Stomach (tissue), 4 donors: Measurements from ENCODE around the gene RMC1.

Source experiments
- CTCF ChIP-seq, 7 experiments: fragments of 450-650 bp in 4 of 7; fragments of 200-600 bp in 3 of 7; sonication (generic) in 3 of 7; IDR thresholded peaks; one replicate each; pipeline ENCODE4 v1.5.1; 2016 to 2019; ENCODE audit warnings: antibody characterized with exemption in 7 of 7, control low read depth in 2 of 7, mild to moderate bottlenecking in 1 of 7
- POLR2A ChIP-seq, 4 donors: fragments of 450-650 bp; IDR thresholded peaks; one replicate each; pipeline ENCODE4 v1.6.1; 2016; ENCODE audit warnings: antibody characterized with exemption in 4 of 4, control low read depth in 2 of 4, mild to moderate bottlenecking in 1 of 4, moderate library complexity in 1 of 4

GRCh38 chr18:23539296-23539695 is 36.0 kb downstream of the RMC1 start:
- TF ChIP-seq CTCF (IDR thresholded peaks at IDR 0.05): no peak
- TF ChIP-seq POLR2A (IDR thresholded peaks at IDR 0.05): no peak
